ENCODE data around the gene STAMBP. TPM values are rescaled to one million over a fixed set of nuclear protein-coding genes. Genes with fewer than 3 reads are reported as not detected.

The STAMBP gene
- total and polyA plus RNA-seq, 8 donors: 22.6 to 84.9 (median 33.1) TPM

GRCh38 chr2:73823916-73824523 is 4.7 kb upstream of the STAMBP start:
- peak in 1 of 2 donors; percentile 93 for DNase-seq
- 4 to 11% (median 9%) methylated on average over 3 of the region's 3 CpGs for WGBS, 5 donors
- TF ChIP-seq CTCF (IDR thresholded peaks at IDR 0.05) (peak in 5 of 7 experiments; percentile 55 to 85 (median 77)), EP300 (IDR thresholded peaks at IDR 0.05) (no peak)
- Histone ChIP-seq H3K27ac (no peak overlapping the region), H3K27me3 (no peaks in the 10 kb centered on the region), H3K9me3 (no peaks in the 10 kb centered on the region), H3K4me3 (no peak overlapping the region), H3K4me1 (peaks cover 6 to 14% (median 7%) of the 10 kb centered on the region in 4 donors), H3K36me3 (no peaks in the 10 kb centered on the region)
- intact Hi-C loops (cut with DNase I; ENCODE audit: low total_unique reads): loop anchor here (10.0 kb wide), 2 partner anchors 321 to 511 kb away; partner anchors contain the start of gene BOLA3

- Histone ChIP-seq H3K4me3 (no peak overlapping the region), H3K27me3 (no peaks in the 10 kb centered on the region), H3K4me1 (peaks cover 6 to 24% (median 18%) of the 10 kb centered on the region in 4 donors), H3K9me3 (no peaks in the 10 kb centered on the region), H3K36me3 (no peaks in the 10 kb centered on the region), H3K27ac (no peak overlapping the region)
- WGBS, 5 donors: 67 to 87% (median 81%) methylated on average over 4 of the region's 4 CpGs
- no peak for TF ChIP-seq EP300 (IDR thresholded peaks at IDR 0.05)
- no peak for TF ChIP-seq CTCF (IDR thresholded peaks at IDR 0.05)
- TF ChIP-seq POLR2AphosphoS5 (IDR thresholded peaks at IDR 0.05): no peak
- no peak for TF ChIP-seq POLR2A (IDR thresholded peaks at IDR 0.05)
- intact Hi-C loops (cut with DNase I; ENCODE audit: low total_unique reads): loop anchor here (10.0 kb wide), 2 partner anchors 319 to 509 kb away; partner anchors contain the start of gene BOLA3
- DNase-seq: no peak
These were observed 3.4 kb upstream of the STAMBP start for GRCh38 chr2:73825408-73825807.

- intact Hi-C loops (cut with DNase I; ENCODE audit: low total_unique reads): loop anchor here (10.0 kb wide), 2 partner anchors 318 to 508 kb away; partner anchors contain the start of gene BOLA3
These were observed 1.7 kb upstream of the STAMBP start for GRCh38 chr2:73827018-73827417.

More at GRCh38 chr2:73827018-73827417, 1.7 kb upstream of the STAMBP start:
- no peaks in the 10 kb centered on the region for H3K9me3 ChIP-seq
- H3K27ac ChIP-seq: no peak overlapping the region
- DNase-seq: peak in 1 of 2 donors; percentile 56
- H3K27me3 ChIP-seq: no peaks in the 10 kb centered on the region
- peaks cover 6 to 33% (median 23%) of the 10 kb centered on the region in 4 donors for H3K4me1 ChIP-seq
- H3K36me3 ChIP-seq: peaks cover 0 to 14% (median 7%) of the 10 kb centered on the region in 4 donors
- 23 to 48% (median 24%) methylated on average over 2 of the region's 2 CpGs for WGBS, 5 donors
- no peak overlapping the region for H3K4me3 ChIP-seq
- no peak for TF ChIP-seq POLR2AphosphoS5 (IDR thresholded peaks at IDR 0.05)
- no peak for TF ChIP-seq POLR2A (IDR thresholded peaks at IDR 0.05)
- TF ChIP-seq EP300 (IDR thresholded peaks at IDR 0.05): no peak
- peak in 3 of 7 experiments; percentile 6 to 22 (median 9) for TF ChIP-seq CTCF (IDR thresholded peaks at IDR 0.05)
